Stimulated activated CD4-positive, alpha-beta T cell treated with anti-CD3 and anti-CD28 coated beads, Interleukin-4, amount 100 ng/mL, for 4 hours (primary cell): ENCODE data around the gene PGAP3.

Source experiments
- DNase-seq, 2 experiments: peaks; one replicate each; pipeline ENCODE4 v3.0.0-alpha.2; 2020

PGAP3 gene

DNA sequence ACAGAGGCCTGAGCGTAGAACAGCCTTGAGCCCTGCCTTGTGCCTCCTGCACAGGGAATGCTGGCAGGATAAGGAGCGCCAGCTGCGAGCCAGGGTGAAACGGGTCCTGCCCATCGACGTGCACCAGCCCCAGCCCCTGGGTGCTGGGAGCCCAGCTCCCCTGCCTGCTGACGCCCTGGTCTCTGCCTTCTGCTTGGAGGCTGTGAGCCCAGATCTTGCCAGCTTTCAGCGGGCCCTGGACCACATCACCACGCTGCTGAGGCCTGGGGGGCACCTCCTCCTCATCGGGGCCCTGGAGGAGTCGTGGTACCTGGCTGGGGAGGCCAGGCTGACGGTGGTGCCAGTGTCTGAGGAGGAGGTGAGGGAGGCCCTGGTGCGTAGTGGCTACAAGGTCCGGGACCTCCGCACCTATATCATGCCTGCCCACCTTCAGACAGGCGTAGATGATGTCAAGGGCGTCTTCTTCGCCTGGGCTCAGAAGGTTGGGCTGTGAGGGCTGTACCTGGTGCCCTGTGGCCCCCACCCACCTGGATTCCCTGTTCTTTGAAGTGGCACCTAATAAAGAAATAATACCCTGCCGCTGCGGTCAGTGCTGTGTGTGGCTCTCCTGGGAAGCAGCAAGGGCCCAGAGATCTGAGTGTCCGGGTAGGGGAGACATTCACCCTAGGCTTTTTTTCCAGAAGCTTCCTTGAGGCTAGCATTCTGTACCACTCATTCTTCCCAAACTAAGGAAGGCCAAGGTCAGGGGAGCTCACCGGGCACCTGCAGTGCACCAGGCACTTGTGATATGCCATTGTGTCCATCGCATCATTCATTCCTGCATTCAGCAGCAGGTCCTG is 17.7 kb downstream of the PGAP3 start:
- no peak for DNase-seq

DNA sequence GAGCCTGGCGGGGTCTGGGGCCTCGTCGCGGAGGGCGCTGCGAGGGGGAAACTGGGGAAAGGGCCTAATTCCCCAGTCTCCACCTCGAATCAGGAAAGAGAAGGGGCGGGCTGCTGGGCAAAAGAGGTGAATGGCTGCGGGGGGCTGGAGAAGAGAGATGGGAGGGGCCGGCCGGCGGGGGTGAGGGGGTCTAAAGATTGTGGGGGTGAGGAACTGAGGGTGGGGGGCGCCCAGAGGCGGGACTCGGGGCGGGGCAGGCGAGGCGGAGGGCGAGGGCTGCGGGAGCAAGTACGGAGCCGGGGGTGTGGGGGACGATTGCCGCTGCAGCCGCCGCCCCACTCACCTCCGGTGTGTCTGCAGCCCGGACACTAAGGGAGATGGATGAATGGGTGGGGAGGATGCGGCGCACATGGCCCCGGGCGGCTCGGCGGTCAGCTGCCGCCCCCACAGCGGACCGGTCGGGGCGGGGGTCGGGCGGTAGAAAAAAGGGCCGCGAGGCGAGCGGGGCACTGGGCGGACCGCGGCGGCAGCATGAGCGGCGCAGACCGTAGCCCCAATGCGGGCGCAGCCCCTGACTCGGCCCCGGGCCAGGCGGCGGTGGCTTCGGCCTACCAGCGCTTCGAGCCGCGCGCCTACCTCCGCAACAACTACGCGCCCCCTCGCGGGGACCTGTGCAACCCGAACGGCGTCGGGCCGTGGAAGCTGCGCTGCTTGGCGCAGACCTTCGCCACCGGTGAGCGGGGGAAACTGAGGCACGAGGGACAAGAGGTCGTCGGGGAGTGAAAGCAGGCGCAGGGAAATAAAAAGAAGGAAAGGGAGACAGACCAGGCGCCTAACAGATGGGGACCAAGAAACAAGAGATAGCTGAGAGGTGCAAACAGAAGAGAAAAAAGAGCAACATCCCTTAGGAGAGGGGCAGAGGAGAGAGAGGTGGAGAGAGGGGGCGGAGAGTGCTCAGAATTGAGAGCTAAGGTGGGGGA is 19.6 kb downstream of the PGAP3 start, which contains the start of gene PNMT:
Gene PNMT (plus strand): TSS at position 509 of the 980 bp plus-strand sequence. CDS start 23 bp downstream, at position 532.
- peak; percentile 56 to 74 for DNase-seq

DNA sequence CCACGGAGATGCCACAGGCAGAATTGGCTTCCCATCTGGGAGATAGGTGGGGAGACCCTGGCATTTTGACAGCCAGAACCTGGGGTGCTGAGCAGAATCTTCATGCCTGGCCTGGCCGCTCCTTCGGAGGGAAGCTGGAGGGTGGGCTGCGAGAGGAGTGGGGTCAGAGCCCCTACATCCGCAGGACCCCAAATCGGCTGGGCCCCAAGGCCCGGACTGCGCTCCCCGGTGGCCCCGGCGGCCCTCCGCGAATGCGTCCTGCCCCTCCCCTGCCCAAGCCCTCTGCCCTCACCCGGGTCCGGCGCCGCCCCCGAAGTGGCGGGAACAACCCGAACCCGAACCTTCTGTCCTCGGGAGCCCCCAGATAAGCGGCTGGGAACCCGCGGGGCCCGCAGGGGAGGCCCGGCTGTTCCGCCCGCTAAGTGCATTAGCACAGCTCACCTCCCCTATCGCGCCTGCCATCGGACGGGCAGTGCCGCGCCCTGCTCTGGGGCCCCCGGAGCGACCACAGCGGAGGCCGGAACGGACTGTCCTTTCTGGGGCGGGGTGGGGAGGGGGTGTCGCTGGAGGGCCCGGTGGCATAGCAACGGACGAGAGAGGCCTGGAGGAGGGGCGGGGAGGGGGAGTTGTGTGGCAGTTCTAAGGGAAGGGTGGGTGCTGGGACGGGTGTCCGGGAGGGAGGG is 20.5 kb downstream of the PGAP3 start:
- no peak for DNase-seq

DNA sequence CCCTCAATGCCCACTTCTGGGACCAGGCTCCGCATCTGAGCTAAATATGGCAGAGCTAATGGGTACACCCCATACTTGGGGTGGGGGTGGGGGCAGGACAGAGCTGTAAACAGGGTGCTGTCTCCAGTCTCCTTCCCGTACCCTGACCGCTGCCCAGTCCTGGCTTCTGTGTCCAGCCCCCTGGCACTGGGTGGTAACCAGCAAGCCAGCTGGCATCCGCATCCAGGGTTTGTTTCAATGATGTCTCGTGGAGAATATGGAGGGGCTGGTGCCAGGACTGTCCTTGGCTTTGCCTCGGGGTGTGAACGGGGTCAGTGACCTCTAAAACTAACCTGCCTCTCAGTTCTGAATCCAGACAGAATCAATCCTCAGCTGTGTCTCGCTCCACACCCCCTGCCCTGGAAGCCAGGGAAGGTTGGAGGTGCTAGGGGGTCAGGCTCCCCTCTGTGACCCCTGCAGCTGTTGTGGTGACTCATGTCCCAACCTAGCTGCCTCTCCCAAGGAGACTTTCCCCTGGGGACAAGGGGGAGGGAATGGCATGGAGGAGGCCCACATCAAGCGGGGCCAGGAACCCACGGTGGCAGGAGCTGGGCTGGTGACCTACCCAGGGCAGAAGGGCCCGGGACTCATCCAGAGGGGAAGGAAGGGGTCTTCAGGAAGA is 21.1 kb downstream of the PGAP3 start:
- no peak for DNase-seq

DNA sequence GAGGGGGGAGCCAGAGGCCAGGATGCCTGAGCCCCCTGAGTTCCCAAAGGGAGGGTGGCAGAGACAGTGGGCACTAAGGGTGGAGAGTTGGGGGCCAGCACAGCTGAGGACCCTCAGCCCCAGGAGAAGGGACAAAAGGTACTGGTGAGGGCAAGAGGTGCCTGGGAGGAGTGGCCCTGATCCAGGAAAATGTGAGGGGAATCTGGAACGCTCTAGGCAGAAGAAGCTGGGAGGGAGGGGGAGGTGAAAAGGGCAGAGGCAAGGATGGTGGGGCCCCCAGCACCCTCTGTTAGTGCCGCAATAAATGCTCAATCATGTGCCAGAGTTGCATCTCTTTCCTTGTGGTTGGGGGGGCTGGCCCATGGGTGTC is 21.6 kb downstream of the PGAP3 start:
- DNase-seq = no peak

DNA sequence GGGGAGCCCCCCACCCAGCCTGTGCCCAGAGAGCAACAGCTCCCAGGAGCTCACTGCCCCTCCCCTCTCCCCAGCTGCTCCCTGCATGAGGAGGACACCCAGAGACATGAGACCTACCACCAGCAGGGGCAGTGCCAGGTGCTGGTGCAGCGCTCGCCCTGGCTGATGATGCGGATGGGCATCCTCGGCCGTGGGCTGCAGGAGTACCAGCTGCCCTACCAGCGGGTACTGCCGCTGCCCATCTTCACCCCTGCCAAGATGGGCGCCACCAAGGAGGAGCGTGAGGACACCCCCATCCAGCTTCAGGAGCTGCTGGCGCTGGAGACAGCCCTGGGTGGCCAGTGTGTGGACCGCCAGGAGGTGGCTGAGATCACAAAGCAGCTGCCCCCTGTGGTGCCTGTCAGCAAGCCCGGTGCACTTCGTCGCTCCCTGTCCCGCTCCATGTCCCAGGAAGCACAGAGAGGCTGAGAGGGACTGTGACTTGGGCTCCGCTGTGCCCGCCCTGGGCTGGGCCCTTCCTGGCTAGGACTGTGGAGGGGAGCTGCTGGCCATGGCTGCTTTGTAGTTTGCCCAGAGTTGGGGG is 22.1 kb downstream of the PGAP3 start:
- no peak for DNase-seq

DNA sequence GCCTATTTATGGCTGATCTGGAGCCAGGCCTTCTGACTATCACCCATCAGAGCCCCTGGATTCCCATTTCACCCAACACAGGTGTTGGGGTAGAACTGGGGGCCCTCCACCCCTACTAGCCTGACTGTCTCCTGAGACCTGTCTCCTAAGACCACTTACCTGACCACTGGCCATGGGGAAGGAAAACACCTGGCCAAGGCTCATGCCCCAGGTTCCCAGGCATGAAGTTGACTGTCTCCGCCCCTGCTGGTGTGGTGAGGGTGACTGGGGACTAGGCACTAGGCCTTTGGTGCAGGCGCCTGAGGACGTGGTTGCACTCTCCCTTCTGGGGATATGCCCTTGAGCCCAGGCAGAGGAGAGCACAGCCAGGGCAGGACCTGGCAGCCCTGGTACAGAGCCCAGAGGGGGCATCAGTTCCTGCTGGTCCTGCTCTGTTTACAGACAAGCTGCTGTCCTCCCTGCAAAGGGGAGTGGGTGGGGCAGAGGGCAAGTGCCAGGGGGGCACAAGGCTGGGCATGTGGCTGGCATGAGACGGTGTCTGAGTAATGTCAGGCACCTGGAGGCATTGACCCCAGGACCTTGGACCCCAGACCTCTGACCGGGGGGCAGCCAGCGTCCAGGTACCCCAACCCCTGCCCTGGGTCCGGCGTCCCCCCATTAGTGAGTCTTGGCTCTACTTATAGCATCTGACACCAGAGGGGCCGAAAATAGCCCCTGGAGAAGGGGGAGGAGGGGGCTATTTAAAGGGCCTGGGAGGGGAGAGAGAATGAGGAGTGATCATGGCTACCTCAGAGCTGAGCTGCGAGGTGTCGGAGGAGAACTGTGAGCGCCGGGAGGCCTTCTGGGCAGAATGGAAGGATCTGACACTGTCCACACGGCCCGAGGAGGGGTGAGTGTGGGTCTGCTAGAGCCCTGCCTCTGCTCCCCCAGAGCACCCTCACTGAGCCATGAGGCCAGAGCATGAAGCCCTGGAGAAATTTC is 23.0 kb downstream of the PGAP3 start, which contains the start of gene TCAP:
Gene TCAP (plus strand): TSS at position 769 of the 981 bp plus-strand sequence. CDS start 11 bp downstream, at position 780.
- no peak for DNase-seq

DNA sequence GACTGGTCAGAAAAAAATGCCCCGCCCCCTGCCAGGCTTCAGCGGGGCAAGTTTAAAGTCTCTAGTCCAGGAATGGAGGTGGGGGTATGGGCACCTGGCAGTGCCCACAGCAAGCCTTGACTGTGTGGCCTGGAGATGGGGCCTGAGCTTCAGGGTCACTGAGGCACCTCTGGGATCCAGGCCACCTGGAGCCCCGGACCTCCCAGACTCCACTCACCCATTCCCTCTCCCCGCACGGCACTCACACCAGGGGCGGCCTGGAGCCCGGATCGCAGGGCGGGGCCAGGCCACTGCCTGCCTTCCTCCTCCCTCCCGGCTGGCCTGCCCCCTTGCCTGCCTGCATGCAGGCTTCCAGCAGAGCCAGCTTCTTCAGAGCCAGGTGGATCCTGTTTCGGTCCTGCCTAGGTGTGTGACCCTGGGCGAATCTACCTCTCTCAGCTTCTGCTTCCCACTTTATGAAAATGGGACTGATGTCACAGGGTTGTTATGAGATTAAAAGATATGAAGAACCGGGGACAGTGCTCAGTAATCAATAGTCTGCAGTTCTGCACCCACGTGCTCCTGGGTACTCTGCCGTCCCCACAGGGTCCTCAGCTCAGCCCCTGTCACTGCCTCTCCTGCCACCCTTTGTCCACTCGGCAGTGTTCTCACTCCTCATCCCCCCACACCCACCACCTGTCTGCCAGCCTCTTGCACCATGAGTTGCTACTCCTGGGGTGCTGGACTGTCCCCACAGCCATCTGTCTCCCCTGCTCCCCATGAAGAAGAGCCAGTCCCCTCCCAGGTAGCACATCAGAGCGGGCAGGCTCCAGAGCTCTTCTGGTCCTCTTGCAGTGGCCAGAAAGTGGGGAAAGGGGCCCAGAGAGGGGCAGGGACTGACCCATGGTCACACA is 23.9 kb downstream of the PGAP3 start:
- no peak for DNase-seq

DNA sequence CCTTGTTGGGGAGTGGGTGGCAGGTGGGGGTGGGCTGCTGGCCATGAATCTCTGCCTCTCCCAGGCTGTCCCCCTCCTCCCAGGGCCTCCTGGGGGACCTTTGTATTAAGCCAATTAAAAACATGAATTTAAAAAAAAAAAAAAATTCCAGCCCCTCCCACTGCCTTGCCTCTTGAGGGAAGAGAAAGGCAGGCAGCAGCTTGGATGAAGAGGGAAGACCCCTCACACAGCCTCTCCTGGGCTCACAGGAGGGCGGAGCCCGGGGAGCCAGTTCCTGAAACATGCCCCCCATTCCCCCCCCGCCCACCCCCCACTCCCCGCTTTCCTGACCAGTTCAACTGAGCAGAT is 24.5 kb downstream of the PGAP3 start:
- DNase-seq = no peak

DNA sequence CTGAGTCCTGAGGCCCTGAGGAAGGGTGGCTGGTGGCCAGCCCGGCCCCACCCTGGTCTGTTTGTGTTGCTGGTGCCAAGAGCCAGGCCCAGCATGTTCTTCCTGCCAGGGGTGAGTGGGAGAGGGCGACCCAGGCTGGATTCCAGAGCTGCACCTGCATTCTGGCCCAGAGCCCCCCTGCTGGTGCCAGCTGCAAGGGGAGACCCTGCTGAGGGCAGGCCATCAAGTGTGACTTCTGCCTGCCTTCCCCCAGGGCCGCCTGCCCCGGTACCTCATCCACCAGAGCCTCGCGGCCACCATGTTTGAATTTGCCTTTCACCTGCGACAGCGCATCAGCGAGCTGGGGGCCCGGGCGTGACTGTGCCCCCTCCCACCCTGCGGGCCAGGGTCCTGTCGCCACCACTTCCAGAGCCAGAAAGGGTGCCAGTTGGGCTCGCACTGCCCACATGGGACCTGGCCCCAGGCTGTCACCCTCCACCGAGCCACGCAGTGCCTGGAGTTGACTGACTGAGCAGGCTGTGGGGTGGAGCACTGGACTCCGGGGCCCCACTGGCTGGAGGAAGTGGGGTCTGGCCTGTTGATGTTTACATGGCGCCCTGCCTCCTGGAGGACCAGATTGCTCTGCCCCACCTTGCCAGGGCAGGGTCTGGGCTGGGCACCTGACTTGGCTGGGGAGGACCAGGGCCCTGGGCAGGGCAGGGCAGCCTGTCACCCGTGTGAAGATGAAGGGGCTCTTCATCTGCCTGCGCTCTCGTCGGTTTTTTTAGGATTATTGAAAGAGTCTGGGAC is 25.1 kb downstream of the PGAP3 start:
- DNase-seq = no peak

DNA sequence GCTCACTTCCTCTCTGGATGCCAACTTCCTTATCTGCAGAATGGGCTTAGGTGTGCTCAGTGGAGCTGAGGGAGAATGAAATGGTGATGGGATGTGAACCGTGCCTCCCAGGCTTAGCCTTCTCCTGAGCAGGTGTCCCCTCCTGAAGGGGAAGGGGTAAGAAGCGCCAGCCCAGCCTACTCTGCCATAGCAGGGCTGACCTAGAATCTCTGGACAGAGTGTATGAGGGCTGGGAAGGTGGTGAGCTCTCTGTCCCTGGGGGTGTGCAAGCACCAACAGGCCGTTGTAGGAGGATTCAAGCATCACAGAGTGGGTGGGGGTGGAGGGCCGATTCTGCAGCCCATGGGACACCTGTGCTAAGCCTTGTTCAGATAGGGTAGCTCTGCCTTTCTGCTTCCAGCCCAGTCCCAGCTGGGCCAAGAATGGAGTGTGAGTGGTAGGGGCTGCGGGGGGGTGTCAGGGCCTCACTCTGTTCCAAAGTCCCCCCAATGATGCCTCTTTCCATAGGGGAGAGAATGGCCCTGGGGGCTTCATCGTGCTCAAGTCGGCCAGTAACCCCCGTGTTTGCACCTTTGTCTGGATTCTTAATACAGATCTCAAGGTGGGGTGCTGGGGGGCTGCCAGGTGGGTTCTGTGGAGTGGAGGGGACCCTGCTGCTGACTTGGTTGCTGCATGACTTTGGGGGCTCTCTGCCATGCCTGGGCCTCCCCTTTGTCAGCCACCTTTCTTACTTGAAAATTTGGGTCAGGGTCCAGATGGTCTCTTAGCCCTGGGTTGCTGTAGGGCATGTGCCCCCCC is 25.9 kb downstream of the PGAP3 start:
- DNase-seq = no peak

DNA sequence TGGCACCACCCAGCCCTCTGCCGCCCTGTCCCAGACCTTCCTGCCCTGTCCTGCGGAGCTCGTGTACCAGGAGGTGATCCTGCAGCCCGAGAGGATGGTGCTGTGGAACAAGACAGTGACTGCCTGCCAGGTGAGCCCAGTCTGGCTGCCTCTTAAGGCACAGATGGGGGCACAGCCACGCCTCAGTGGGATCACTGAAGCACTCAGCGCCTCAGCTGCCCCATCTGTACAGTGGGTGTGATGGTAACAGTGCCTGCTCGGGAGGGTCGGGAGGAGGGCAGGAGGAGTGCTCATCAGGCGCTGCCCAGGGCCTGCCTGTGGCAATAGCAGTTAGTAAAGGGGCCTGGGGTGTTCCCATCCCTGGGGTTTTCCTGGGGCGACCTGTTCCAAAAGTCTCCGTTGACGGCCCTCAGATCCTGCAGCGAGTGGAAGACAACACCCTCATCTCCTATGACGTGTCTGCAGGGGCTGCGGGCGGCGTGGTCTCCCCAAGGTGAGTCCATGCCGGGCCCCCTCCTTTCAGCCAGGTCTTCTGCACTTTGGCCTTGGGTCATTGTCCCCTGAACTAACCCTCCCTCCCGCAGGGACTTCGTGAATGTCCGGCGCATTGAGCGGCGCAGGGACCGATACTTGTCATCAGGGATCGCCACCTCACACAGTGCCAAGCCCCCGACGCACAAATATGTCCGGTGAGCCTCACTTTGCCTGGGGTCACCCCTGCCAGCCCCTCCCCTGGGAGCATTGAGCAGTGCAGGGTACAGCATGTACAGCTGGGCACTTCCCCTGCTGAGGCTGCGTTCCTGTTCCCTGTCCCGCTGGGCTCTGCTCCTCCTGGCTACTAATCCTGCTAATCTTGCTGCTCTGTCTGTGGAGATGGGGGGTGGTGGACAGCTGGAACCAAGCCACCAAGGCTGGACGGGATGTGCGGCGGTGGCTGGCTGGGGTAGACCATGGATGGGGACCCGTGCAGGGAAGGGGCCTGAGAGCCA is 27.2 kb downstream of the PGAP3 start:
- DNase-seq = no peak

DNA sequence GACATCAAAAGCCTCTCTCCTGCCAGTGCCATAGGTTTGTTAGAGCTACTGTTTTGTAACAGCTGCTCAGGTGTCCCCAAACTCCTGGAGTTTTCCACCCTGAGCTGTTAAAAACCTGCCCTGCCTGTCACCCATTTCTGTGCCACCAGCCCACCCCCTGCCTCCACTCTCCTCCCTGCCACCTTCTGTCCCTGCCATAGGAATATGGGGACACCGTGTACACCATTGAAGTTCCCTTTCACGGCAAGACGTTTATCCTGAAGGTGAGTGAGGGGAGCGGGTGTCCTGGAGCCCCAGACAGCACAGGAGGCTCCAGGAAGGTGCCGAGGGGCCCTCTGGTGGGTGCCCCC is 27.9 kb downstream of the PGAP3 start:
- no peak for DNase-seq

DNA sequence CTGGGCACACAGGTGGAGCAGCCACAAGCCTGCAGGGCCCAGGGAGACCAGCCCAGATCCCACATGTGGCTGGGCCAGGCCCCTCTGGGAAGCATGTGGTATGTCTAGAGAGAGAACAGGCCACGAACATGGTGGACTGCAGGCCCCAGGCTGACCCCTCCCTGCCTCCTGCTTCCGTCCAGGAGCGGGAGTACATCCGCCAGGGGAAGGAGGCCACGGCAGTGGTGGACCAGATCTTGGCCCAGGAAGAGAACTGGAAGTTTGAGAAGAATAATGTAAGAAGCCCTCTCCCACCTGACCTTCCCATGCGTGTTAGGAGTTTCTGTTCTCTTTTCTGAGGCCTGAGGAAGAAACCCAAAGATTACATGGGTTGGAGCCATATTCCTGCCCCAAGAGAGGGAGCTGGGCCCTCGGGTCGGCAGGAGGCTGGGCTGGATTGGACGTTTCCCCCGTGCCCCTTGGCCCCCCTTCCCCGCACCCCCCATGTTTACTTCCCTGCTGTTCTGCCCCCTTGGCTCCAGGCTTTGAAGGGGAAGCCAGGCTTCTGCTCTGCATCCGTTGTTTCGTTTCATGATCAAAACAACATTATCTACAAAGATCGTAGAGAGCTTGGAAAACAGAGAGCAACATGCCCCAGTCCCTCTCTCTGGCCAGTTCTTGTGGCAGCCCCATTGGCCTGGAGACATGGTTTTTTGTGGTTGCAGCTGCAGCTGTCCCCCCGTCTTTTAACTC is 28.4 kb downstream of the PGAP3 start:
- DNase-seq = no peak

DNA sequence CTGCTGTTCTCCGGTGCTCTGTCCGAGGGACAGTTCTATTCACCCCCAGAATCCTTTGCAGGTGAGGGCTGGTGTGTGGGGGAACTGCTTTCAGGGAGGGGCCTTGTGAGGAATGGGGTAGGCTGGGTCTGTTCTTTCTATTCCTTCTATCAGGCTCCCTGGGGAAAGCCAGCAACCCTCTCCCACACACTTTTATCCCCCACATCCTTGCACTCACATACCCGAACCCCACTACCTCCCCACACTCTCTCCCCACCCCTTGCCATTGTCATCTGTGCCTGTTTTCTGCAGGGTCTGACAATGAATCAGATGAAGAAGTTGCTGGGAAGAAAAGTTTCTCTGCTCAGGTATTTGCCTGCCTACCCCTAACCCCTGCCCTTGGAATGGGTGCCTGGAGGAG is 29.1 kb downstream of the PGAP3 start:
- DNase-seq = no peak

DNA sequence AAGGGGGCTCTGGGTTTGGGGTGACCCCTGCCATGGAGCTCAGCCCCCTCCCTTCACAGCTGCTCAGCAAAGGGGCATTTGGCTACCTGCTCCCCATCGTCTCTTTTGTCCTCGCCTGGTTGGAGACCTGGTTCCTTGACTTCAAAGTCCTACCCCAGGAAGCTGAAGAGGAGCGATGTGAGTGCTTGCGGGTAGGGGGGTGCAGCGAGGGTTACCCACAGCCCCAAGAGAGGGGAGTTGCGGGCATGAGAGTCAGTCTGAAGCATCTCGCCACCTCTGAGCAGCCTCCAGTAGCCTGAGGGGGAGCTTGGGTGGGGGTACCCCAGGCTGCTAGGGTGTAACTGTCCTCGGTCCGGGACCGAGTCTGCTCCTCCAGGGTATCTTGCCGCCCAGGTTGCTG is 29.5 kb downstream of the PGAP3 start:
- DNase-seq = no peak
